ENCODE data around the gene DPYSL5. TPM values are rescaled to one million over a fixed set of nuclear protein-coding genes. Genes with fewer than 3 reads are reported as not detected.

The DPYSL5 gene
- total RNA-seq, 1 experiment from 2014 or later: not detected

- BruUV-seq (replicated peaks): no TSS peak
- Mint-ChIP-seq H3K27ac (ENCODE audit: low read depth, unreplicated experiment) (no peak overlapping the region), H3K9me3 (ENCODE audit: unreplicated experiment) (no peaks in the 10 kb centered on the region), H3K36me3 (ENCODE audit: insufficient read depth, unreplicated experiment) (no peaks in the 10 kb centered on the region), H3K4me1 (ENCODE audit: insufficient read depth, unreplicated experiment) (no peaks in the 10 kb centered on the region), H3K27me3 (ENCODE audit: insufficient read depth, unreplicated experiment) (peaks cover 76% of the 10 kb centered on the region), H3K4me3 (ENCODE audit: unreplicated experiment) (no peak overlapping the region)
- CTCF ChIA-PET: interaction anchor here (0.7 to 1.6 kb wide), 2 partner anchors 13 to 156 kb away, joined by 3 to 12 read pairs; no protein-coding TSS in a partner anchor
- POLR2A ChIA-PET: no interaction called here
- TF ChIP-seq CTCF (IDR thresholded peaks at IDR 0.05; ENCODE audit: unreplicated experiment): no peak
- no peak for DNase-seq (ENCODE audit: unreplicated experiment)
- intact Hi-C loops (cut with micrococcal nuclease): no loop called here
Observed at GRCh38 chr2:26859622-26860021, 11.7 kb downstream of the DPYSL5 start.

DNA sequence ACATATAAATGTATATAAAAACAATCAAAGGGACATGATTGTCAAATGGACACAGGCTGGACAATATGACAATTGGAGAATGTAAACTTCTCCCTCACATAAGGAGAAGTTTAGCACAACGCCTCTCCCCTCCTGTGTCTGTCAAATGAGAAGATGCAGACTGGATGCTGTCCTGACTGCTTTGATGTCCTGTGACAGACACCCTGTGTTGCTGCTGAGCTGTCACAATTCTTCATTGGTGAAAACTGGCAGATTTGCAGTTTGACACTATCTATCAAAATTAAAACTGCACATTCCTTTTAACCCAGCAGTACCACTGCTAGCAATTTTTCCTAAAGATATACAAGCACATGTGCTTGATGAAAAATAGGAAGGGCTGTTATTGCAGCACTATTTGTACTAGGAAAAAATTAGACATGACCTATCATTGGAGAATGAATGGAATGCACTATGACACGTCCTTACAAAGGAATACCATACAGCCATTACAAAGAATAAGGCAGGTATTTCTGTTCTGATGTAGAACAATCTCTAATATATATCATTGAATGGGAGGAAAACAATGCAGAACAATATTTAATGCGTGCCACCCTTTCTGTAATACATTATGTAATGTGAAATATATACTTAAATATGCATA, 12.4 kb downstream of the DPYSL5 start:
- DNase-seq (ENCODE audit: unreplicated experiment): no peak
- no peaks in the 10 kb centered on the region for H3K9me3 Mint-ChIP-seq (ENCODE audit: unreplicated experiment)
- ChIA-PET POLR2A (no interaction called here), CTCF (interaction anchor here (1.3 kb wide), 1 partner anchor 14 kb away, joined by 3 read pairs; no protein-coding TSS in a partner anchor)
- intact Hi-C loops (cut with micrococcal nuclease): no loop called here
- no peak for TF ChIP-seq CTCF (IDR thresholded peaks at IDR 0.05; ENCODE audit: unreplicated experiment)
- peaks cover 79% of the 10 kb centered on the region for H3K27me3 Mint-ChIP-seq (ENCODE audit: insufficient read depth, unreplicated experiment)
- H3K27ac Mint-ChIP-seq (ENCODE audit: low read depth, unreplicated experiment): no peak overlapping the region
- H3K36me3 Mint-ChIP-seq (ENCODE audit: insufficient read depth, unreplicated experiment): no peaks in the 10 kb centered on the region
- no peaks in the 10 kb centered on the region for H3K4me1 Mint-ChIP-seq (ENCODE audit: insufficient read depth, unreplicated experiment)
- no TSS peak for BruUV-seq (replicated peaks)
- H3K4me3 Mint-ChIP-seq (ENCODE audit: unreplicated experiment): no peak overlapping the region

DNA sequence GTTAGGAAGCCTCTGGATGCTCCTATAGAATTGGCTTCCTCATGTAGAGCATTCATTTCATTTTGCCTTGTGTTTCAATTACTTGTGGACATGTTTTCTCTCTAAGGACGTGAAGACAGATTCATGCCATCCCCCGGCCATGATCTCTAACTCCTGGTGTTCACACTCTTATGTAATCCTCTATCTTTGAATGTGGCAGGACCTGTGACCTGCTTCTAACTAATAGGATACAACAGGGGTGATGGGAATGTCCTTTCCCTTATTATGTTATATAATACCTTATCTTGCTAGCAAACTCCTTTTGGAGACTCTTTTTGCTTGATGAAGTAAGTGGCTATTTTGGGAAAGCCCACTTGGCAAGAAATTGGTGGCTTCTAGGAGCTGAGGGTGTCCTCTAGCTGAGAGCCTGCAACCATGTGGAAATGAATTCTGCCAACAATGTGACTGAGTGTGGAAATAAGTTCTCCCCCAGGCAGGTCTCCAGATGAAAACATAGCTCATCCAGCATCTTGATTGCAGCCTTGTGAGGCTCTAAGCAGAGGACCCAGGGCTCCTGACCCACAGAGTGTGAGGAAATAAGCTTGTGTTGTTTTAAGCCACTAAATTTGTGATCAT, 13.8 kb downstream of the DPYSL5 start:
- Mint-ChIP-seq H3K4me1 (ENCODE audit: insufficient read depth, unreplicated experiment) (no peaks in the 10 kb centered on the region), H3K9me3 (ENCODE audit: unreplicated experiment) (no peaks in the 10 kb centered on the region), H3K27me3 (ENCODE audit: insufficient read depth, unreplicated experiment) (peaks cover 74% of the 10 kb centered on the region), H3K4me3 (ENCODE audit: unreplicated experiment) (no peak overlapping the region), H3K36me3 (ENCODE audit: insufficient read depth, unreplicated experiment) (no peaks in the 10 kb centered on the region), H3K27ac (ENCODE audit: low read depth, unreplicated experiment) (no peak overlapping the region)
- no TSS peak for BruUV-seq (replicated peaks)
- CTCF ChIA-PET: interaction anchor here (0.5 to 1.3 kb wide), 3 partner anchors 16 to 360 kb away, joined by 3 to 4 read pairs (median 3); no protein-coding TSS in a partner anchor
- POLR2A ChIA-PET: no interaction called here
- DNase-seq (ENCODE audit: unreplicated experiment): no peak
- no peak for TF ChIP-seq CTCF (IDR thresholded peaks at IDR 0.05; ENCODE audit: unreplicated experiment)
- intact Hi-C loops (cut with micrococcal nuclease): no loop called here

GRCh38 chr2:26864226-26864625, 16.3 kb downstream of the DPYSL5 start:
- H3K27ac Mint-ChIP-seq (ENCODE audit: low read depth, unreplicated experiment): no peak overlapping the region
- ChIA-PET CTCF (no interaction called here), POLR2A (no interaction called here)
- no TSS peak for BruUV-seq (replicated peaks)
- H3K36me3 Mint-ChIP-seq (ENCODE audit: insufficient read depth, unreplicated experiment): no peaks in the 10 kb centered on the region
- intact Hi-C loops (cut with micrococcal nuclease): no loop called here
- no peaks in the 10 kb centered on the region for H3K4me1 Mint-ChIP-seq (ENCODE audit: insufficient read depth, unreplicated experiment)
- H3K27me3 Mint-ChIP-seq (ENCODE audit: insufficient read depth, unreplicated experiment): peaks cover 88% of the 10 kb centered on the region
- DNase-seq (ENCODE audit: unreplicated experiment): no peak
- H3K9me3 Mint-ChIP-seq (ENCODE audit: unreplicated experiment): no peaks in the 10 kb centered on the region
- no peak overlapping the region for H3K4me3 Mint-ChIP-seq (ENCODE audit: unreplicated experiment)
- TF ChIP-seq CTCF (IDR thresholded peaks at IDR 0.05; ENCODE audit: unreplicated experiment): no peak
